Stimulated activated CD4-positive, alpha-beta T cell treated with anti-CD3 and anti-CD28 coated beads, Interleukin-1b, Interleukin-23, amount 100 ng/mL, for 1 hour (primary cell): Measurements from ENCODE around the gene SBDS.

Experiments used
- DNase-seq, 2 donors: peaks; one replicate each; pipeline ENCODE4 v3.0.0-alpha.2; 2020; ENCODE audit warnings: low read depth in 2 of 2

SBDS gene

GRCh38 chr7:66946545-66946944 is 48.8 kb downstream of the SBDS start:
- DNase-seq, result no peak

GRCh38 chr7:66939325-66939724 is 56.1 kb downstream of the SBDS start:
- DNase-seq, result no peak

- DNase-seq, result no peak
Observed at GRCh38 chr7:66937940-66938339, 57.4 kb downstream of the SBDS start.
